ENCODE measurements around the gene HMCN1. TPM values are rescaled to one million over a fixed set of nuclear protein-coding genes. Genes with fewer than 3 reads are reported as not detected.
"Not testable (repeated sequence)": the region's sequence is repeated elsewhere in the genome, so short reads cannot be mapped to it uniquely, and the experiment has no call there.

The HMCN1 gene
- total RNA-seq, 1 donor from 2014 or later: 0.25 TPM

GRCh38 chr1:185739967-185740366, 5.8 kb downstream of the HMCN1 start:
- intact Hi-C loops (cut with micrococcal nuclease): no loop called here

- intact Hi-C loops (cut with micrococcal nuclease): no loop called here
These were observed 7.4 kb downstream of the HMCN1 start for GRCh38 chr1:185741551-185741950.

GRCh38 chr1:185742403-185742802, 8.2 kb downstream of the HMCN1 start:
- intact Hi-C loops (cut with micrococcal nuclease): no loop called here

GRCh38 chr1:185745165-185745564, 11.0 kb downstream of the HMCN1 start:
- intact Hi-C loops (cut with micrococcal nuclease): no loop called here

- intact Hi-C loops (cut with micrococcal nuclease): no loop called here
These were observed 24.9 kb downstream of the HMCN1 start for GRCh38 chr1:185759061-185759460.

GRCh38 chr1:185761841-185762240, 27.6 kb downstream of the HMCN1 start:
- intact Hi-C loops (cut with micrococcal nuclease): no loop called here

GRCh38 chr1:185767508-185768120, 33.4 kb downstream of the HMCN1 start:
- intact Hi-C loops (cut with micrococcal nuclease): no loop called here

GRCh38 chr1:185768371-185768770, 34.2 kb downstream of the HMCN1 start:
- intact Hi-C loops (cut with micrococcal nuclease): no loop called here

GRCh38 chr1:185769136-185769535, 34.9 kb downstream of the HMCN1 start:
- intact Hi-C loops (cut with micrococcal nuclease): no loop called here

GRCh38 chr1:185774394-185774793, 40.2 kb downstream of the HMCN1 start:
- intact Hi-C loops (cut with micrococcal nuclease): no loop called here

GRCh38 chr1:185775501-185775900, 41.3 kb downstream of the HMCN1 start:
- intact Hi-C loops (cut with micrococcal nuclease): no loop called here

- intact Hi-C loops (cut with micrococcal nuclease): no loop called here
These were observed 42.3 kb downstream of the HMCN1 start for GRCh38 chr1:185776522-185776921.

- intact Hi-C loops (cut with micrococcal nuclease): not testable (repeated sequence)
These were observed 49.7 kb downstream of the HMCN1 start for GRCh38 chr1:185783860-185784259.

GRCh38 chr1:185785586-185785985, 51.4 kb downstream of the HMCN1 start:
- intact Hi-C loops (cut with micrococcal nuclease): no loop called here

- intact Hi-C loops (cut with micrococcal nuclease): no loop called here
These were observed 52.3 kb downstream of the HMCN1 start for GRCh38 chr1:185786524-185786923.

GRCh38 chr1:185787238-185787637, 53.0 kb downstream of the HMCN1 start:
- intact Hi-C loops (cut with micrococcal nuclease): no loop called here

GRCh38 chr1:185788386-185788785, 54.2 kb downstream of the HMCN1 start:
- intact Hi-C loops (cut with micrococcal nuclease): no loop called here

GRCh38 chr1:185789501-185790193, 55.5 kb downstream of the HMCN1 start:
- intact Hi-C loops (cut with micrococcal nuclease): no loop called here

- intact Hi-C loops (cut with micrococcal nuclease): no loop called here
These were observed 56.1 kb downstream of the HMCN1 start for GRCh38 chr1:185790194-185790735.

GRCh38 chr1:185792040-185792439, 57.8 kb downstream of the HMCN1 start:
- intact Hi-C loops (cut with micrococcal nuclease): no loop called here

GRCh38 chr1:185794495-185794894, 60.3 kb downstream of the HMCN1 start:
- intact Hi-C loops (cut with micrococcal nuclease): not testable (repeated sequence)

- intact Hi-C loops (cut with micrococcal nuclease): no loop called here
These were observed 61.0 kb downstream of the HMCN1 start for GRCh38 chr1:185795181-185795580.

GRCh38 chr1:185798505-185798904, 64.3 kb downstream of the HMCN1 start:
- intact Hi-C loops (cut with micrococcal nuclease): no loop called here
